NCI-H526 treated with DMSO at 0.1 percent for 48 hours (cell line): ENCODE measurements around the gene CCL20.

Experiments
- DNase-seq: peaks from one replicate; lab custom pipeline; 2025; lab: John Stamatoyannopoulos, UW

CCL20 gene

GRCh38 chr2:227802882-227803281 is 10.8 kb upstream of the CCL20 start:
- no peak for DNase-seq

- DNase-seq, result no peak
Measured at GRCh38 chr2:227804975-227805374, 8.7 kb upstream of the CCL20 start.

- DNase-seq, result no peak
Measured at GRCh38 chr2:227805578-227805977, 8.1 kb upstream of the CCL20 start.

GRCh38 chr2:227808936-227809335 is 4.7 kb upstream of the CCL20 start:
- DNase-seq, result no peak

- no peak for DNase-seq
Measured at GRCh38 chr2:227812001-227812400, 1.6 kb upstream of the CCL20 start.

- no peak for DNase-seq
Measured at GRCh38 chr2:227813229-227813561, 447 bp upstream of the CCL20 start.

GRCh38 chr2:227815066-227815465 is 1.4 kb downstream of the CCL20 start:
- no peak for DNase-seq

- no peak for DNase-seq
Measured at GRCh38 chr2:227816507-227817294, 3.1 kb downstream of the CCL20 start.

GRCh38 chr2:227817336-227817735 is 3.7 kb downstream of the CCL20 start:
- no peak for DNase-seq

- no peak for DNase-seq
Measured at GRCh38 chr2:227817850-227818674, 4.4 kb downstream of the CCL20 start.

- no peak for DNase-seq
Measured at GRCh38 chr2:227818675-227819397, 5.2 kb downstream of the CCL20 start.

GRCh38 chr2:227819398-227819697 is 5.7 kb downstream of the CCL20 start:
- DNase-seq, result no peak

- DNase-seq, result no peak
Measured at GRCh38 chr2:227821043-227821942, 7.7 kb downstream of the CCL20 start.

- no peak for DNase-seq
Measured at GRCh38 chr2:227822416-227823003, 8.9 kb downstream of the CCL20 start.

GRCh38 chr2:227823922-227824321 is 10.3 kb downstream of the CCL20 start:
- no peak for DNase-seq

- no peak for DNase-seq
Measured at GRCh38 chr2:227824711-227825110, 11.1 kb downstream of the CCL20 start.

- DNase-seq, result no peak
Measured at GRCh38 chr2:227826019-227826521, 12.4 kb downstream of the CCL20 start.

GRCh38 chr2:227826563-227826962 is 12.9 kb downstream of the CCL20 start:
- DNase-seq, result no peak

GRCh38 chr2:227827143-227827542 is 13.5 kb downstream of the CCL20 start:
- DNase-seq, result no peak

- no peak for DNase-seq
Measured at GRCh38 chr2:227828477-227828912, 14.9 kb downstream of the CCL20 start.

- DNase-seq, result no peak
Measured at GRCh38 chr2:227829337-227829736, 15.7 kb downstream of the CCL20 start.
